Measurements from ENCODE around the gene SNRK. TPM values are rescaled to one million over a fixed set of nuclear protein-coding genes. Genes with fewer than 3 reads are reported as not detected.

Gene SNRK
- total and polyA plus RNA-seq, 7 donors: 6.8 to 25.6 (median 18.8) TPM

DNA sequence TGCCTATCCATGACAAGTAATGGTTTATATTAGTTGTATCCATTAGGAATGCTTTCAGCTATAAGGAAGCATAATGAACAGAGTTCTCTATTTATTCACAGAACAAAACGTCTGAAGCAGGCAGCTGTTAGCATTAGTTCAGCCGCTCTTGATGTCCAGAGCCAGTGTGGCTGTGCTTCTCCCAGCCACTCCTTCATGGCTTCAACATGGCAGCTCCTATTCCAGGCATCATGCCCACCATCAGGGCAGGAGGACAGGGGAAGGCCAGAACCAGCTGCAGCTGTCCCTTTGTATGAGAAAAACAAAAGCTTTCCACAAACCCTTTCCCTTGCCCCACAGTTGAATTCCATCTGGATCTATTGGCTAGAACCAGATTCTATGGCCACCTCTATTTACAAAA, 12.9 kb upstream of the SNRK start:
- ATAC-seq: no peak
- Histone ChIP-seq H3K27ac (no peak overlapping the region), H3K27me3 (ENCODE audit: insufficient read depth in 3 of 3, low read length in 2 of 3) (no peaks in the 10 kb centered on the region), H3K4me3 (no peak overlapping the region), H3K9me3 (no peaks in the 10 kb centered on the region), H3K4me1 (no peaks in the 10 kb centered on the region), H3K36me3 (ENCODE audit: insufficient read depth in 1 of 2, low read depth in 1 of 2) (no peaks in the 10 kb centered on the region)
- TF ChIP-seq, protein P1, sequence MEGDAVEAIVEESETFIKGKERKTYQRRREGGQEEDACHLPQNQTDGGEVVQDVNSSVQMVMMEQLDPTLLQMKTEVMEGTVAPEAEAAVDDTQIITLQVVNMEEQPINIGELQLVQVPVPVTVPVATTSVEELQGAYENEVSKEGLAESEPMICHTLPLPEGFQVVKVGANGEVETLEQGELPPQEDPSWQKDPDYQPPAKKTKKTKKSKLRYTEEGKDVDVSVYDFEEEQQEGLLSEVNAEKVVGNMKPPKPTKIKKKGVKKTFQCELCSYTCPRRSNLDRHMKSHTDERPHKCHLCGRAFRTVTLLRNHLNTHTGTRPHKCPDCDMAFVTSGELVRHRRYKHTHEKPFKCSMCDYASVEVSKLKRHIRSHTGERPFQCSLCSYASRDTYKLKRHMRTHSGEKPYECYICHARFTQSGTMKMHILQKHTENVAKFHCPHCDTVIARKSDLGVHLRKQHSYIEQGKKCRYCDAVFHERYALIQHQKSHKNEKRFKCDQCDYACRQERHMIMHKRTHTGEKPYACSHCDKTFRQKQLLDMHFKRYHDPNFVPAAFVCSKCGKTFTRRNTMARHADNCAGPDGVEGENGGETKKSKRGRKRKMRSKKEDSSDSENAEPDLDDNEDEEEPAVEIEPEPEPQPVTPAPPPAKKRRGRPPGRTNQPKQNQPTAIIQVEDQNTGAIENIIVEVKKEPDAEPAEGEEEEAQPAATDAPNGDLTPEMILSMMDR (IDR thresholded peaks at IDR 0.05): no peak
- intact Hi-C loops (cut with DNase I): no loop called here
- DNase-seq: no peak
- 35 to 62% (median 47%) methylated on average over 2 of the region's 2 CpGs for WGBS, 3 donors

DNA sequence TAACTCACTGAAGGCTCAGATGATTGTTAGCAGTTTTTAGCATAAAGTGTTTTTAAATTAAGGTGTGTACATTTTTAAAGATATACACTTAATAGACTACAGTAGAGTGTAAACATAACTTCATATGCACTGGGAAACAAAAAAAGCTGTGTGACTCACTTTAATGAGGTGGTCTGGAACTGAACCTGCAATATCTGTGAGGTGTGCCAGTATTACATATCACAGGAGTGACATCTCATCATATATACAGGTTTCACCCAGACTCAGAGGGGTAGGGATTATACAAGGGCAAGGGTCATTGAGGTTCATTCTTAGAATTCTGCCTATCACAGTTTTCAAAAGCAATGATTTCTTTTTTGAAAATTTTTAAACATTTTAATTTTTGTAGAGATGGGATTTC, 7.3 kb upstream of the SNRK start:
- Histone ChIP-seq H3K9me3 (no peaks in the 10 kb centered on the region), H3K36me3 (ENCODE audit: insufficient read depth in 1 of 2, low read depth in 1 of 2) (no peaks in the 10 kb centered on the region), H3K27me3 (ENCODE audit: insufficient read depth in 3 of 3, low read length in 2 of 3) (no peaks in the 10 kb centered on the region), H3K4me3 (no peak overlapping the region), H3K27ac (no peak overlapping the region), H3K4me1 (no peaks in the 10 kb centered on the region)
- TF ChIP-seq, protein P1 (IDR thresholded peaks at IDR 0.05): no peak
- ATAC-seq: no peak
- DNase-seq: no peak
- intact Hi-C loops (cut with DNase I): no loop called here

DNA sequence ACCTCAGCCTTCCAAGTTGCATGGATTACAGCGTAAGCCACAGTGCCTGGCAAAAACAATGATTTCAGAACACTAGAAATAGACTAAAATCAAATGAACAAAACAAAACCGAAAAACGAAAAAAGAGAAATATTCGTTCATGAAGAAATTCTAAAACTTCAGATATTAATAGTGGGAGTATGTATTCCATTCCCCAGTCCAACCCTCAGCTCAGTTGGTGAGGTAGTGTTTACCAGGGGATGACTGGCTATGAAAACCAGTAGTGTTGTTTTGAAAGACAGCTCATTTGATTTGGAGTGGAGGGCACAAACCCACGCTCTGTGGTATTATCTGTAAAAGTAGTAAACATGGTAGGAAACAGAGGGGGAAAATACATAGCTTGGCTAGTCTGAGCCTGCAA, 6.8 kb upstream of the SNRK start:
- ATAC-seq: no peak
- Histone ChIP-seq H3K36me3 (ENCODE audit: insufficient read depth in 1 of 2, low read depth in 1 of 2) (no peaks in the 10 kb centered on the region), H3K27me3 (ENCODE audit: insufficient read depth in 3 of 3, low read length in 2 of 3) (no peaks in the 10 kb centered on the region), H3K4me3 (no peak overlapping the region), H3K9me3 (no peaks in the 10 kb centered on the region), H3K4me1 (no peaks in the 10 kb centered on the region), H3K27ac (no peak overlapping the region)
- TF ChIP-seq, protein P1 (IDR thresholded peaks at IDR 0.05): no peak
- intact Hi-C loops (cut with DNase I): no loop called here
- no peak for DNase-seq
- WGBS, 3 donors: 92 to 96% (median 93%) methylated on average over 5 of the region's 5 CpGs

DNA sequence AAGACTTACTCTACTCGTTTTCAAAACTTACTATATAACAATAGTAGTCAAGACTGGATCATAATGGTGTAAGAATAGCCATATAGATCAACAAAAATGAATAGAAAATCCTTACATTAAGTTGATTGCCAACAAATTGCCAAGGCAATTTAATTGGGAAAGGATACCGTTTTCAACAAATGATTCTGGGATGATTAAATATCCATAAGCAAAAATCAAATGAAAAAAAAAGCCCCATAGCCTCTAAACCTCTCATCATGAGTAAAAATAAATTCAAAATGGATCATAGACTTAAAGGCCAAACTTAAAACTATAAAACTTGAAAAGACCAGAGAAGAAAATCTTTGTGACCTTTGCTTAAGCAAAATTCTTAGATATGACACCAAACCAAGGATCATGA, 5.3 kb upstream of the SNRK start:
- 74 to 87% (median 85%) methylated on average over 2 of the region's 2 CpGs for WGBS, 3 donors
- Histone ChIP-seq H3K27me3 (ENCODE audit: insufficient read depth in 3 of 3, low read length in 2 of 3) (no peaks in the 10 kb centered on the region), H3K27ac (no peak overlapping the region), H3K4me3 (no peak overlapping the region), H3K9me3 (no peaks in the 10 kb centered on the region), H3K36me3 (ENCODE audit: insufficient read depth in 1 of 2, low read depth in 1 of 2) (no peaks in the 10 kb centered on the region), H3K4me1 (peaks cover 7% of the 10 kb centered on the region)
- ATAC-seq (no peak), DNase-seq (no peak)
- TF ChIP-seq, protein P1 (IDR thresholded peaks at IDR 0.05): no peak
- intact Hi-C loops (cut with DNase I): no loop called here

DNA sequence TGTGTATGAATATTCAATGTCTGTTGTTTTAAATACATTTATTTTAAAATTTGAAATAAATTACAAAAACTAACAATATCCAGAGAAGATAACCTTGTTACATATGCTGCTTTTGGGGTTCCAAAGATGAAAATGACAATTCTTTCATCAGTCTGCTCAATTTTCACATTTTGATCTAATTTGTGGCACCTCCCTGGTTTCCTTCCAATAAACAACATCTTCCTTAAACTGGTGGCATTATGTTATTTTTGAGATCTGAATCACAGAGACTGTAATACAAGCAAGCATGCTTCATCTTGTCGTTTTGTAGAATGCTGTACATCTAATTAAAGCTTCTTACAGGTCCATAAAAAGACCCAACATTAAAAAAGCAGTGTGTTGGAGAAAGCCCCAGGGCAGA, 2.2 kb upstream of the SNRK start:
- no peak overlapping the region for H3K27ac ChIP-seq
- DNase-seq (no peak), ATAC-seq (no peak)
- H3K27me3 ChIP-seq (ENCODE audit: insufficient read depth in 3 of 3, low read length in 2 of 3): no peaks in the 10 kb centered on the region
- no peaks in the 10 kb centered on the region for H3K9me3 ChIP-seq
- H3K36me3 ChIP-seq (ENCODE audit: insufficient read depth in 1 of 2, low read depth in 1 of 2): no peaks in the 10 kb centered on the region
- WGBS, 3 donors: 49 to 68% (median 51%) methylated on average over 1 of the region's 1 CpG
- TF ChIP-seq, protein P1 (IDR thresholded peaks at IDR 0.05): no peak
- H3K4me3 ChIP-seq: no peak overlapping the region
- intact Hi-C loops (cut with DNase I): no loop called here
- H3K4me1 ChIP-seq: peaks cover 27% of the 10 kb centered on the region
